HepG2 (cell line): ENCODE measurements around the gene TGFB2.

Experiments
- EHMT2 ChIP-seq: fragments of 200-600 bp; sonication (generic); IDR thresholded peaks from 2 replicates; pipeline ENCODE4 v1.7.0; 2017; ENCODE audit warnings: antibody characterized with exemption, low read depth, low read length, borderline replicate concordance
- ZBTB7A ChIP-seq: sonication (generic); formaldehyde crosslinking; IDR thresholded peaks from 2 replicates; pipeline ENCODE4 v1.8.0; 2022; ENCODE audit warnings: mild to moderate bottlenecking, missing genetic modification reagents
- TF ChIP-seq, protein P1 (sequence below): IDR thresholded peaks from 2 replicates; pipeline ENCODE4 v1.6.1; 2016; ENCODE audit warnings: missing genetic modification reagents, missing compliant biosample characterization
- TF ChIP-seq, protein P2 (sequence below): sonication (generic); formaldehyde crosslinking; IDR thresholded peaks from 2 replicates; pipeline ENCODE4 v1.4.0; 2020; ENCODE audit warnings: missing genetic modification reagents, mild to moderate bottlenecking, borderline replicate concordance

GRCh38 chr1:218478336-218478735 lies 133.2 kb downstream of the TGFB2 start:
- TF ChIP-seq, protein P1, sequence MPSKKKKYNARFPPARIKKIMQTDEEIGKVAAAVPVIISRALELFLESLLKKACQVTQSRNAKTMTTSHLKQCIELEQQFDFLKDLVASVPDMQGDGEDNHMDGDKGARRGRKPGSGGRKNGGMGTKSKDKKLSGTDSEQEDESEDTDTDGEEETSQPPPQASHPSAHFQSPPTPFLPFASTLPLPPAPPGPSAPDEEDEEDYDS (CRISPR knock-in tag), result no peak
- TF ChIP-seq, protein P2, sequence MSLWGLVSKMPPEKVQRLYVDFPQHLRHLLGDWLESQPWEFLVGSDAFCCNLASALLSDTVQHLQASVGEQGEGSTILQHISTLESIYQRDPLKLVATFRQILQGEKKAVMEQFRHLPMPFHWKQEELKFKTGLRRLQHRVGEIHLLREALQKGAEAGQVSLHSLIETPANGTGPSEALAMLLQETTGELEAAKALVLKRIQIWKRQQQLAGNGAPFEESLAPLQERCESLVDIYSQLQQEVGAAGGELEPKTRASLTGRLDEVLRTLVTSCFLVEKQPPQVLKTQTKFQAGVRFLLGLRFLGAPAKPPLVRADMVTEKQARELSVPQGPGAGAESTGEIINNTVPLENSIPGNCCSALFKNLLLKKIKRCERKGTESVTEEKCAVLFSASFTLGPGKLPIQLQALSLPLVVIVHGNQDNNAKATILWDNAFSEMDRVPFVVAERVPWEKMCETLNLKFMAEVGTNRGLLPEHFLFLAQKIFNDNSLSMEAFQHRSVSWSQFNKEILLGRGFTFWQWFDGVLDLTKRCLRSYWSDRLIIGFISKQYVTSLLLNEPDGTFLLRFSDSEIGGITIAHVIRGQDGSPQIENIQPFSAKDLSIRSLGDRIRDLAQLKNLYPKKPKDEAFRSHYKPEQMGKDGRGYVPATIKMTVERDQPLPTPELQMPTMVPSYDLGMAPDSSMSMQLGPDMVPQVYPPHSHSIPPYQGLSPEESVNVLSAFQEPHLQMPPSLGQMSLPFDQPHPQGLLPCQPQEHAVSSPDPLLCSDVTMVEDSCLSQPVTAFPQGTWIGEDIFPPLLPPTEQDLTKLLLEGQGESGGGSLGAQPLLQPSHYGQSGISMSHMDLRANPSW, result no peak
- TF ChIP-seq ZBTB7A (CRISPR knock-in tag) (no peak), EHMT2 (no peak)
